ENCODE results near the gene UBR1. TPM values are rescaled to one million over a fixed set of nuclear protein-coding genes. Genes with fewer than 3 reads are reported as not detected.

Gene UBR1
- total RNA-seq, 2 donors from 2014 or later = 21.4 to 26.2 TPM

- no peak for TF ChIP-seq CTCF (IDR thresholded peaks at IDR 0.05)
- DNase-seq = no peak
- H3K36me3 ChIP-seq = no peaks in the 10 kb centered on the region
- no peaks in the 10 kb centered on the region for H3K27me3 ChIP-seq
- intact Hi-C loops (cut with DNase I) = no loop called here
- H3K9me3 ChIP-seq = no peaks in the 10 kb centered on the region
- no peak overlapping the region for H3K4me3 ChIP-seq
- H3K9ac ChIP-seq (ENCODE audit: low read depth in 2 of 2, low read length in 2 of 2) = no peak overlapping the region
- H3K27ac ChIP-seq = no peak overlapping the region
- H3K4me1 ChIP-seq = peaks cover under 1% of the 10 kb centered on the region
Observed at GRCh38 chr15:43099105-43099845, 6.6 kb downstream of the UBR1 start.

GRCh38 chr15:43096411-43096810, 9.4 kb downstream of the UBR1 start:
- no peak for DNase-seq
- no peaks in the 10 kb centered on the region for H3K27me3 ChIP-seq
- intact Hi-C loops (cut with DNase I) = no loop called here
- no peaks in the 10 kb centered on the region for H3K36me3 ChIP-seq
- H3K9me3 ChIP-seq = no peaks in the 10 kb centered on the region
- no peaks in the 10 kb centered on the region for H3K4me1 ChIP-seq
- H3K4me3 ChIP-seq = no peak overlapping the region
- TF ChIP-seq CTCF (IDR thresholded peaks at IDR 0.05) = no peak
- H3K9ac ChIP-seq (ENCODE audit: low read depth in 2 of 2, low read length in 2 of 2) = no peak overlapping the region
- H3K27ac ChIP-seq = no peak overlapping the region

GRCh38 chr15:43095708-43096347, 10.0 kb downstream of the UBR1 start:
- Histone ChIP-seq H3K4me3 (no peak overlapping the region), H3K27me3 (no peaks in the 10 kb centered on the region), H3K27ac (no peak overlapping the region), H3K36me3 (no peaks in the 10 kb centered on the region), H3K9ac (ENCODE audit: low read depth in 2 of 2, low read length in 2 of 2) (no peak overlapping the region), H3K4me1 (no peaks in the 10 kb centered on the region), H3K9me3 (no peaks in the 10 kb centered on the region)
- DNase-seq = no peak
- intact Hi-C loops (cut with DNase I) = no loop called here
- no peak for TF ChIP-seq CTCF (IDR thresholded peaks at IDR 0.05)

GRCh38 chr15:43095243-43095642, 10.6 kb downstream of the UBR1 start:
- TF ChIP-seq CTCF (IDR thresholded peaks at IDR 0.05) = no peak
- DNase-seq = no peak
- Histone ChIP-seq H3K9me3 (no peaks in the 10 kb centered on the region), H3K9ac (ENCODE audit: low read depth in 2 of 2, low read length in 2 of 2) (no peak overlapping the region), H3K27ac (no peak overlapping the region), H3K4me3 (no peak overlapping the region), H3K36me3 (no peaks in the 10 kb centered on the region), H3K27me3 (no peaks in the 10 kb centered on the region), H3K4me1 (no peaks in the 10 kb centered on the region)
- intact Hi-C loops (cut with DNase I) = no loop called here

- no peak overlapping the region for H3K9ac ChIP-seq (ENCODE audit: low read depth in 2 of 2, low read length in 2 of 2)
- intact Hi-C loops (cut with DNase I) = no loop called here
- H3K4me3 ChIP-seq = no peak overlapping the region
- no peak for TF ChIP-seq CTCF (IDR thresholded peaks at IDR 0.05)
- DNase-seq = no peak
- no peaks in the 10 kb centered on the region for H3K4me1 ChIP-seq
- H3K9me3 ChIP-seq = no peaks in the 10 kb centered on the region
- no peak overlapping the region for H3K27ac ChIP-seq
- no peaks in the 10 kb centered on the region for H3K36me3 ChIP-seq
- H3K27me3 ChIP-seq = no peaks in the 10 kb centered on the region
Observed at GRCh38 chr15:43094416-43095030, 11.3 kb downstream of the UBR1 start.

Measured in colonic mucosa (tissue), 4 donors.